Activated T-cell treated with anti-CD3 and anti-CD28 coated beads, Interleukin-2, amount 50 U/mL, for 24 hours (primary cell): ENCODE data around the gene FXN.
"Not testable (repeated sequence)": the region's sequence is repeated elsewhere in the genome, so short reads cannot be mapped to it uniquely, and the experiment has no call there.

Experiments
- DNase-seq: peaks from one replicate; pipeline ENCODE4 v3.0.0-alpha.2; 2020
- H3K27ac Mint-ChIP-seq: 2 replicates; pipeline ENCODE4 v1.8.0; 2020; ENCODE audit warnings: mild to moderate bottlenecking, mixed read lengths
- H3K27me3 Mint-ChIP-seq: 2 replicates; pipeline ENCODE4 v1.8.0; 2020; ENCODE audit warnings: mixed read lengths
- H3K36me3 Mint-ChIP-seq: 2 replicates; pipeline ENCODE4 v1.8.0; 2020; ENCODE audit warnings: low read depth, mixed read lengths
- H3K4me1 Mint-ChIP-seq: 2 replicates; pipeline ENCODE4 v1.8.0; 2020; ENCODE audit warnings: low read depth, mixed read lengths
- H3K4me3 Mint-ChIP-seq: 2 replicates; pipeline ENCODE4 v1.8.0; 2020; ENCODE audit warnings: mild to moderate bottlenecking, moderate library complexity, mixed read lengths
- H3K9me3 Mint-ChIP-seq: 2 replicates; pipeline ENCODE4 v1.8.0; 2020; ENCODE audit warnings: mixed read lengths

Gene FXN

DNA sequence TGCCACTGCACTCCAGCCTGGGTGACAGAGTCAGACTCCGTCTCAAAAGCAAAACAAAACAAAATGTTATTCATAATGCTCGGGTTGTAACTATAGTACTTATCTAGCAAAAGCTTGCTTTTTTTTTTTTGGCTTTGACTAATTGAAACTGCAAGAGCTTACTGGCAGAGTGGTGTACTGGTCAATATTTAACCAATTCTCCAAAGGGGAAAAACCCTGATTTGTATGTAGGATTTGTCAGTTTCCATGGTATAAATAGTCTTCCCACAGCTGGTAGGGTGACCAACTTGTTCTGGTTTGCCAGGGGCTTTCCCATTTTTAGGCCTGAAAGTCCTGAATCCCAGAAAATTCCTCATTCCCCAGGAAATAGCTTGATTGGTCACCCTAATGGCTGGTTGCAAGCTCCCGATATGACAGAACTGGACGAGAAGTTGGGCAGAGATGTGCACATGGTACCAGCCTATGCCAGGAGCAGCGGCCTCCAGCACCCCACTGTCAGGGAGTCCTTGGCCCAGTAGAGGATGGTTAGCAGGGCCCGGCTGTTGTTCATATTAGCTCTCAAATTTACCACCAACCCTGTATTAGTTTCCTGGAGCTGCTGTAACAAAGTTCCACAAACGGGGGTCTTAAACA lies 58.0 kb downstream of the FXN start:
- Mint-ChIP-seq H3K9me3 (no peaks in the 10 kb centered on the region), H3K4me3 (no peak overlapping the region), H3K27ac (no peak overlapping the region), H3K4me1 (no peaks in the 10 kb centered on the region), H3K27me3 (no peaks in the 10 kb centered on the region), H3K36me3 (no peaks in the 10 kb centered on the region)
- no peak for DNase-seq

DNA sequence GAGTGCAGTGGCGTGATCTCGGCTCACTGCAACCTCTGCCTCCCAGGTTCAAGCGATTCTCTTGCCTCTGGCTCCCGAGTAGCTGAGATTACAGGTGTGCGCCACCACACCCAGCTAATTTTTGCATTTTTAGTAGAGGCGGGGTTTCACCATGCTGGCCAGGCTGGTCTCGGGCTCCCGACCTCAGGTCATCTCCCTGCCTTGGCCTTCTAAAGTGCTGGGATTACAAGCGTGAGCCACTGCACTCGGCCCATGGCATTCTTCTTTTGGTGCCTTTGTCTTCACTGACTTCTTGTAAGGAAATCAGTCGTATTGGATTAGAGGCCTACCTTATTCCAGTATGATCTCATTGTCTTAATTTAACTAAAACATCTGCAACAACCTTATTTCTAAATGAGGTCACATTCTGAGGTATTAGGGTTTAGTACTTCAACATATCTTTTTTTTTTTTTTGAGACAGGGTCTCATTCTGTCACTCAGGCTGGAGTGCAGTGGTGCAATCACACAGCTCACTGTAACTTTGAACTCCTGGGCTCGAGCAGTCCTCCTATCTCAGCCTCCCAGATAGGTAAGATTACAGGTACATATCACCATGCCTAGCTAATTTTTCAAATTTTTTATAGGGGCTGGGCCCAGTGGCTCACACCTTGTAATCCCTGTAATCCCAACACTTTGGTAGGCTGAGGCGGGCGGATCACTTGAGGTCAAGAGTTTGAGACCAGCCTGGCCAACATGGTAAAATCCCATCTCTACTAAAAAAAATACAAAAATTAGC lies 59.0 kb downstream of the FXN start:
- H3K4me1 Mint-ChIP-seq, H3K4me3 Mint-ChIP-seq, DNase-seq, H3K9me3 Mint-ChIP-seq, H3K27ac Mint-ChIP-seq, H3K36me3 Mint-ChIP-seq, H3K27me3 Mint-ChIP-seq: not testable (repeated sequence)

DNA sequence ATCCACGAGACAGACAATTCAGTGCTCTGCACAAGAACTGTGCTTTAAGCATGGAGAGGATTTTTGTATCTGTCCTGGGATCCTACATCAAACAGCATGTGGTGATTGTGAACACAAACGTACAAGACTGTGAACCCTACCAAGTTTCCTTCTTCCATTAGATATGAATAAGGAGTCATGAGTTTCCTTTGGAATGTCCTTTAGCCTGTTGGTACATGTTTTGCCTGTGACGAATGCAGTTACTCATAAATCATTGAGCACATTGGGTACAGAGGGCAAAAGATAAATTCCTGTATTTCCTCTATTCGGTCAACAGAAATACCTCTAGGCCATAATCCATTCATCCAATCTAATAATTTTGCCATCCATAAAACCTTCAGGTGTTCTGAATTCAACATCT lies 61.5 kb downstream of the FXN start:
- Mint-ChIP-seq H3K36me3 (no peaks in the 10 kb centered on the region), H3K27ac (no peak overlapping the region), H3K9me3 (no peaks in the 10 kb centered on the region), H3K4me3 (no peak overlapping the region), H3K4me1 (no peaks in the 10 kb centered on the region), H3K27me3 (no peaks in the 10 kb centered on the region)
- DNase-seq = no peak

DNA sequence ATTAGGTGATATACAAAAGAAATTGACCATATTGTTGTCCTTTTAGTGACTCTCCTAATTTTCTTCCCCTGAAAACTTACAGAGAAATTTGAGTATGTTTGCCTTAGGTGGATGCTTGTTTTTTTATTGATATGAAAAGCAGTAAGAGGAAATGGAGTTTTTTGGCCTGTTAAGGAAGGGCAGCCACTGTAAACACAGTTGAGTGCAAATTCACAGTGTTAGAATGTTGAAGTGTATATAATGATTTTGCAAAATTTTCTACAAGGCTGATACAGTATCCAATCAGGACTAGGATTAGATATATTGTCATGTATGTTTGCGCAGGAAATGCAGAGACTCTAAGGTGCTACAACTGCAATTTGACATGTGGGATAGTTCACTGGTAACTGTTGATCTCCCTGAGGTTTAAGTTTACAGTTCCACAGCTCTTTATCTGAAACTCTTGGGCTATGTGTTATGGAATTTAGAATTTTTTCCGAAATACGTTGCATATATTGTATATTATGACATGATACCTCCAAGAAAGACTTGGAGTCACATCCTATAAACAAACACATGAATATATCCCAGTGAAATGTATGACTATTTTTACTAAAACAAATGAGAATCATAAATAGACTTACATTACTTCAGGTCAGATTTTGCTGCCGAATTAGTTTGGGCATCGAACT lies 62.5 kb downstream of the FXN start:
- Mint-ChIP-seq H3K4me3 (no peak overlapping the region), H3K9me3 (no peaks in the 10 kb centered on the region)
- DNase-seq = no peak

DNA sequence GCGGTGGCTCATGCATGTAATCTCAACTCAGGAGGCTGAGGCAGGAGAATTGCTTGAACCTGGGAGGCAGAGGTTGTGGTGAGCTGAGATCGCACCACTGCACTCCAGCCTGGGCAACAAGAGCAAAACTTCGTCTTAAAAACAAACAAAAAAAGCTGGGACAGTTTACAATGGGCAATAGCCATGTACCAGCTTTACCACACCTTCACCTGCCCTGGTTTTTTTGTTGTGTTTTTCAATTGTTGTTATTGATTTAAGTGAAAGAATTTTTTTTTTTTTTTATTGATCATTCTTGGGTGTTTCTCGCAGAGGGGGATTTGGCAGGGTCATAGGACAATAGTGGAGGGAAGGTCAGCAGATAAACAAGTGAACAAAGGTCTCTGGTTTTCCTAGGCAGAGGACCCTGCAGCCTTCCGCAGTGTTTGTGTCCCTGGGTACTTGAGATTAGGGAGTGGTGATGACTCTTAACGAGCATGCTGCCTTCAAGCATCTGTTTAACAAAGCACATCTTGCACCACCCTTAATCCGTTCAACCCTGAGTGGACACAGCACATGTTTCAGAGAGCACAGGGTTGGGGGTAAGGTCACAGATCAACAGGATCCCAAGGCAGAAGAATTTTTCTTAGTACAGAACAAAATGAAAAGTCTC lies 67.9 kb downstream of the FXN start:
- H3K27me3 Mint-ChIP-seq, H3K27ac Mint-ChIP-seq, DNase-seq, H3K36me3 Mint-ChIP-seq, H3K4me1 Mint-ChIP-seq, H3K9me3 Mint-ChIP-seq, H3K4me3 Mint-ChIP-seq: not testable (repeated sequence)

More for the DNA sequence above, 62.5 kb downstream of the FXN start:
- no peaks in the 10 kb centered on the region for H3K4me1 Mint-ChIP-seq
- no peak overlapping the region for H3K27ac Mint-ChIP-seq
- no peaks in the 10 kb centered on the region for H3K36me3 Mint-ChIP-seq
- no peaks in the 10 kb centered on the region for H3K27me3 Mint-ChIP-seq

DNA sequence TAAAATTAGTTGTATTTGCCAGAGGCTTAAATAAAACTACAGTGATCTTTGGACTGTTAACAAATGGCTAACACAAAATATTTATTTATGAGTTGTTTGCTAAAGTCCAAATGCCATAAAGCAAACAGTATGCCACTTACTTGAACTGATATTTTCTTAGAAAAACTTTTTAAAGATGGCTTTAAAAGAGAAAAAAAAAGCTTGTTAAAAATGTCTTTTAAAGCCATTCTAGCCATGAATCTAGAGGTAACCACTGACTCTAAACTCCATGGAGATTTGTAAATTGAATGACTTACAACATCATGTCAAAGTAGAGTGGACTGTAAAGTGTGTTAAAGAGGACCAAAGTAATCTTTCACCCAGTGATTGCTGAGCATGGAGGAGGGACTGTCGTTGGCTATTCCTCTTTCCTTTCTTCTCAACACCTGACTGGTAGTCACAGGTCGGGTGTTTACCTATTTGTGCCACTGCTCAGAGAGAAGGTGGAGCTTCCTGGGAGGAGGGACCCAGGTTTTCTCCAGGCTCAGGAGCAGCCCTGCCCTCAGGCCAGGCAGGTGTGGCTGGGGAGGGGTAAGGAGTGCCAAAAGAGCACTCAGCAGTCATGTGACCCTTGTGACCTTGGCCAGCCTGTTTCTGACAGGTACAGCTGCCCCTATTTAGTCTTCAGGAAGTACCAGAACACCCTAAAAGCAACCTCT lies 69.4 kb downstream of the FXN start:
- Mint-ChIP-seq H3K4me3 (no peak overlapping the region), H3K27ac (no peak overlapping the region), H3K27me3 (no peaks in the 10 kb centered on the region), H3K9me3 (no peaks in the 10 kb centered on the region), H3K36me3 (no peaks in the 10 kb centered on the region), H3K4me1 (no peaks in the 10 kb centered on the region)
- DNase-seq = no peak

DNA sequence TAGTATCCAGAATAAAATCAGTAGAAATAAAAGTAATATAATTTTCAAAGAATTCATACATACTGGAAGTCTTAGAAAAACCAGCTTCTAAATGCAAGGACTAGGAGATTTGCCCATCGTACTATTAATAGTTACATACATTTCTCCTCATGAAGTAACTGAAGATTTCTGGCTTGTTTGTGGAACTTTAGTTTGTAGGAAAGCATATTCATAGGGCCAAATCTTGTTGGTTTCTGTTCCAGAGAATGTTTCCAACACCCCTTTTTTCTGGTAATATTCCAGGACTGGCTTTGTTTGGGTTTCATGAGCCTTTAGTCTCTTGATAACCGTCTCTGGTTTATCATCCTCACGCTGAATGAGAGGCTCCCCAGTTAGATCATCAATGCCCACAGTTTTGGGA lies 72.2 kb downstream of the FXN start:
- no peaks in the 10 kb centered on the region for H3K9me3 Mint-ChIP-seq
- no peaks in the 10 kb centered on the region for H3K27me3 Mint-ChIP-seq
- no peaks in the 10 kb centered on the region for H3K4me1 Mint-ChIP-seq
- no peaks in the 10 kb centered on the region for H3K36me3 Mint-ChIP-seq
- H3K4me3 Mint-ChIP-seq = no peak overlapping the region
- no peak for DNase-seq
- H3K27ac Mint-ChIP-seq = no peak overlapping the region

DNA sequence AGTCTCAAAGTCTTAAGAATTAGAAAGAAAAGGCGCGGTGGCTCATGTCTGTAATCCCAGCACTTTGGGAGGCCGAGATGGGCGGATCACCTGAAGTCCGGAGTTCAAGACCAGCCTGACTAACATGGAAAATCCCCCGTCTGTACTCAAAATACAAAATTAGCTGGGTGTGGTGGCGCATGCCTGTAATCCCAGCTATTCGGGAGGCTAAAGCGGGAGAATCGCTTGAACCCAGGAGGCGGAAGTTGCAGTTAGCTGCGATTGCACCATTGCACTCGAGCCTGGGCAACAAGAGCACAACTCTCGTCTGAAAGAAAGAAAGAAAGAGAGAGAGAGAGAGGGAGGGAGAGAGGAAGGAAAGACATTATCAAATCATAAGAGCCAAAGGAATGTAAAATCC lies 73.2 kb downstream of the FXN start:
- not testable (repeated sequence) for H3K9me3 Mint-ChIP-seq, H3K4me1 Mint-ChIP-seq, H3K4me3 Mint-ChIP-seq, H3K36me3 Mint-ChIP-seq, H3K27ac Mint-ChIP-seq, DNase-seq, H3K27me3 Mint-ChIP-seq

DNA sequence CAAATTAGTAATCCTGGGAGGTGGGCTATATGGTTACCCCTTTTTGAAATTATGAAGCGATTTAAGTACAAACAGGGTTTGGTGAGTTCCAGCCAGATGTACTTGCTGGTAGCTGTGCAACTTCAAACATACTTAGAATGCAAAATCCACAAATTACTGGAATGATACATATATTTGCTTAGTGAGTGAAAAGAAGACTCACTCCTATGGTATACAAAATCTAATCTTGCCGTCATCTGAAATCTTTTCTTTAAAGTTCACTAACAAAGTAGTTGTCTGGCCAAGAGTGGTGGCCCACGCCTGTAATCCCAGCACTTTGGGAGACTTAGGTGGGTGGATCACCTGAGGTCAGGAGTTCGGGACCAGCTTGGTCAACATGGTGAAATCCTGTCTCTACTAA lies 73.6 kb downstream of the FXN start:
- H3K36me3 Mint-ChIP-seq = no peaks in the 10 kb centered on the region
- no peaks in the 10 kb centered on the region for H3K4me1 Mint-ChIP-seq
- H3K9me3 Mint-ChIP-seq = no peaks in the 10 kb centered on the region
- DNase-seq = no peak
- H3K27me3 Mint-ChIP-seq = no peaks in the 10 kb centered on the region
- no peak overlapping the region for H3K27ac Mint-ChIP-seq
- H3K4me3 Mint-ChIP-seq = no peak overlapping the region

DNA sequence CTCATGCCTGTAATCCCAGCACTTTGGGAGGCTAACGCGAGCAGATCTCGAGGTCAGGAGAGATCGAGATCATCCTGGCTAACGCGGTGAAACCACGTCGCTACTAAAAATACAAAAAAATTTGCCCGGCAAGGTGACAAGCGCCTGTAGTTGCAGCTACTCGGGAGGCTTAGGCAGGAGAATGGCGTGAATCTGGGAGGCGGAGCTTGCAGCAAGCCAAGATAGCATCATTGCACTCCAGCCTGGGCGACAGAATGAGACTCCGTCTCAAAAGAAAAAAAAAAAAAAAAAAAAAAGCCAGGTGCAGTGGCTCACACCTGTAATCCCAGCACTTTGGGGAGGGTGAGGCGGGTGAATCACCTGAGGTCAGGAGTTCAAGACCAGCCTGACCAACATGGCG lies 77.1 kb downstream of the FXN start:
- not testable (repeated sequence) for H3K36me3 Mint-ChIP-seq, H3K27me3 Mint-ChIP-seq, H3K9me3 Mint-ChIP-seq, H3K4me1 Mint-ChIP-seq, H3K27ac Mint-ChIP-seq, DNase-seq, H3K4me3 Mint-ChIP-seq

DNA sequence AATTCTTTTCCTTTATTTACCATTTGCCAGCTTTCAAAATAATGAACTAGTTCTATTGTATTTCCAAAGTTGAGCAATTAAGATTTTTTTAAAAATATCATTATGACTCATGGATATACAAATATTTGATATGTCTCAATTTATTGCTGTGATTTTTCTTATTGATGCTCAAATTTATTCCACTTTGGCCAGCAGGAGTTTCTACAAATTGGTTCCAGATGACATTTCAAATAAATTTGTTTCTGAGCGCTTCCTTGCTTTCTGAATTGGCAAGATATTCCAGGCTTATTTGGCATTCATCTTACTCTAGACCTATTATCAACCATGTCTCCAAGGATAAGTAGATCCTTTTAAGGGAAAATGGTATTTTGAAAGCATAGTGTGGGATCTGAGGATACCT lies 80.1 kb downstream of the FXN start:
- Mint-ChIP-seq H3K4me1 (peaks cover 3% of the 10 kb centered on the region), H3K36me3 (no peaks in the 10 kb centered on the region), H3K9me3 (no peaks in the 10 kb centered on the region), H3K27ac (no peak overlapping the region), H3K27me3 (no peaks in the 10 kb centered on the region), H3K4me3 (no peak overlapping the region)
- no peak for DNase-seq

DNA sequence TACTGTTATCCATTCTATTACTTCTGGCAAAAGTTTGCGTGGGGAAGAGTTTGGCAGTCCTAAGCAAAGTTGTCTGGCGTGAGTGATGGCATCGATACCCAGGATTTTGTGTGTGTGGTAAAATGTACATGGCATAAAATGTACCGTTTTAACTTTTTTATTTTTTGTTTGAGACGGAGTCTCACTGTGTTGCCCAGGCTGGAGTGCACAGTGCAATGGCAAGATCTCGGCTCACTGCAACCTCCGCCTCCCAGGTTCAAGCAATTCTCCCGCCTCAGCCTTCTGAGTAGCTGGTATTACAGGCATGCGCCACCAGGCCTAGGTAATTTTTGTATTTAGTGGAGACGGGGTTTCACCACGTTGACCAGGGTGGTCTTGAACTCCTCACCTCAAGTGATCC lies 83.1 kb downstream of the FXN start:
- DNase-seq = no peak
- peaks cover 22% of the 10 kb centered on the region for H3K4me1 Mint-ChIP-seq
- no peak overlapping the region for H3K4me3 Mint-ChIP-seq
- no peaks in the 10 kb centered on the region for H3K9me3 Mint-ChIP-seq
- H3K27me3 Mint-ChIP-seq = peaks cover 12% of the 10 kb centered on the region
- H3K36me3 Mint-ChIP-seq = no peaks in the 10 kb centered on the region
- H3K27ac Mint-ChIP-seq = no peak overlapping the region

DNA sequence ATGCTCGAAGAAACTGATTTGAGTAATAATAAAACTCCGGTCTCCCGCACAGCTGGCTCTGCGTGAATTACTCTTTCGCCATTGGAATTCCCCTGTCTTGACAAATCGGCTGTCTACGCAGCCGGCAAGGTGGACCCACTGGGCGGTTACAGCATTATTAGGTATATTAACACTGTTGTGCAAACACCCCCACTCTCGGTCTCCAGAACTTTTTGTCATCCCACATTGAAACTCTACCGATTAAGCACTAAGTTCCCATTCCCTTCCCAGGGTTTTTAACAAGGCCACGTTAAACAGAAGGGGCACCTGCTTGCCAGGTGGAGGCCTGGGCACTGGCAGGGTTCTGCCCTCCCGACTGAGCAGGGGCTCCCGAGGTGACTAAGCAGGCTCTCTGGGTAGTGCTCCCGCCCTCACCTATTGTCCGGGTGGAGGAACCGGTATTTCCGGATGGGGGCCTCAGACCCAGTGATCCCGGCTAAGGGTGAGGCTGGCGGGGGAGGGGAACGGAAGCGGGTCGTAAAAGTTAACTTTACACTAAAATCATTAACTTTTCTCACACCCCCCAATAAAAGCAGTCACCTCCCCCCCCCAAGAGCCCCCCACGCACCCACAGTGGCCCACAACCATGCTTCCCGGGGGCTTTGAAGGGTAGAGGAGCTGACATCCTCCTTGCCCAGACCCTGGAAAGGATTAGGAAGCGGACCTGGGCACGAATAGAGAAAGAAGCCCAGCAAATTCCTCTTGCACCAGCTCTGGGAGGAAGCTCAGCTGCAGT lies 85.0 kb downstream of the FXN start:
- H3K9me3 Mint-ChIP-seq = no peaks in the 10 kb centered on the region
- H3K36me3 Mint-ChIP-seq = no peaks in the 10 kb centered on the region
- no peak overlapping the region for H3K27ac Mint-ChIP-seq
- H3K27me3 Mint-ChIP-seq = peaks cover 12% of the 10 kb centered on the region
- H3K4me1 Mint-ChIP-seq = peaks cover 22% of the 10 kb centered on the region
- peak overlapping the region; percentile 70 for H3K4me3 Mint-ChIP-seq
- peak; percentile 32 for DNase-seq
